HG02798 (cell line): ENCODE measurements around the gene SFTPA2.
"Not testable (repeated sequence)": the region's sequence is repeated elsewhere in the genome, so short reads cannot be mapped to it uniquely, and the experiment has no call there.

ENCODE experiments used
- ATAC-seq: cut with Tn5 transposase; IDR thresholded peaks from one replicate; pipeline ENCODE4 v1.9.1; 2021; ENCODE audit warnings: mild to moderate bottlenecking; ENCODE audit not compliant: unreplicated experiment, poor library complexity

Gene SFTPA2

DNA sequence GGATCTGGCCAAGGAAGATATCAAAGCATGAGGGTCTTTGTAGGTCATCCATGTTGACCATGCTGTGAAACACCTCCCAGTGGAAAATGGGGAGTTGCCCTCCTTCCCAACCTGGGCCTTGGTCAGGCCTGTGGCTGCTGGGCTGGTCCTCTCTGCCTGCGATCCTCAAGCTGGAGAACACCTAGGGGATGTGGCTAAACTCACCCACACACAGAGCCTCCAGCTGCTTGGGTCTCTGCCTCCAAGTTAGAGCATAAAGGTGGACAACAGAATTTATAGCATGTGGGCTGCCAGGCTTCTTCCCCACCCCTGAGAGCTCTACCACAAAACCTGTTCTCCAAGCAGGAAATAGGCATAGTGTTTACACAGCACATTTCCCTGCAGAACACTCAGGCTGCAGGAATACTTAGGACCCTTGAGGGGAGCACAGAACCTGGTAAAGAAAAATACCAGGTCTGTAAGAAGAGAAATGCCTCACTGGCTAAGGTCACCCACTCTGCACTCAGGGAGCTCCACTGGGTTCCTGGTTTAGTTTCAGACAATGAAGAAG lies at the start of gene SFTPA2:
Gene SFTPA2 (minus strand): TSS at position 248 of the 550 bp plus-strand sequence. CDS start 924 bp downstream, outside the sequence.
- ATAC-seq: no peak

DNA sequence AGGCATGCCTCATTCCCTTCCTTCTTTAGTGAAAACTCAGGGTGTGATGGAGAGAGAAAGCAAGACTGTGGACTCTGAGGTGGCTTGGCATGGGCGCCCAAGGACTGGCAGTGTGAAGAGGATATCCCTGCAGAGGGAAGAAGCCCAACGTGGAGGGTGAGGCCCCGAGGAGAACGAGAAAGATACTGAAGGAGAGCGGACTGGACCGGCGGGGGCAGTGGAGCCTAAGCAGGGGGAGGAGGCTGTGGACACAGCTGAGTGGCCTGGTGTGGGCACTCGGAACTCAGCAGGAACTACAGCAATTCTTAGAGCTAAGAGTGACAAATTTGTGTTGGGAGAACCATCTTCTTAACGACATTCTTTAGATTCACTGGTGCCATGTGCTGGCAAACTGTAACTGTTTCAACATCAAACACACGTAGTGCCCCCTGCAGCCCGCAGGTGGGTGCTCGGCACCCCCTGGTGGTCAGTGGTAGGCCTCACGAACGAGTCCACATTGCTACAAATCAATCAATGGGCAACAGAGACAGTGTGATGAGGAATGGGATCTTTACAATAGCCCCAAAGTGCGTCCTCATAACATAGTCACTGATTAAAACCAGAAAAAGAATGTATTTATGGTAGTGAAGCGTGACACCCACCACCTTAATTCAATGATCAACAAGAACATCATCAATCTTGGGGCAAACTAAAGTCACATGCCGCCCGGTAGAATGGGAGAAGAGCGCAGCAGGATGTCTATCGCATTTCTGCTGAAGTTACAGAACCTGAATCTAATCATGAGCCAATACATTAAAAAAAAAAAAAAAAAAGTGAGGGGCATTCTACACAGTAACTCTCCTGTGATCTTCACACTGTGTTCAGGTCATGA lies 48.5 kb upstream of the SFTPA2 start:
- ATAC-seq: peak; percentile 35

- no peak for ATAC-seq
These were observed 45.1 kb upstream of the SFTPA2 start for GRCh38 chr10:79605308-79605707.

GRCh38 chr10:79604294-79604693 lies 44.1 kb upstream of the SFTPA2 start:
- ATAC-seq: no peak

DNA sequence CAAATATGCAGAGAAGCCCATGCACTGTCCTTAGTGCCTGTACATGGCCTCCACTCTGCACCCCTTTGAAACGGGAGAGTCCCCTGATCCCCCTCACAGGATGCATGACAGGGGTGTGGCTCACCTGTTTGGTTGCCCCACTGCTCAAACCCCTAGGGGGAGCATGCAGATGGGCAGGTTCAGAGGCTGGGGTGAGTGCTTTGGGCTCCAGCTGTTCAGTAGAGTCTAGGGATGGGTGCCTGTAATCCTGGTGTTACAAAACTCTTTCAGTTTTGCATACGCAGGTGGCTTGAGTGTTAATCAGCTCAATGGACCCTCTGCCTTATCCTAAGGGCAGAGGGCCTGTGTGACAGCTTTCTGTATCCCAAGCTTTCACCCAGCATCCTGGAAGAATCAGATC lies 42.7 kb upstream of the SFTPA2 start:
- no peak for ATAC-seq

- no peak for ATAC-seq
These were observed 41.7 kb upstream of the SFTPA2 start for GRCh38 chr10:79601939-79602338.

DNA sequence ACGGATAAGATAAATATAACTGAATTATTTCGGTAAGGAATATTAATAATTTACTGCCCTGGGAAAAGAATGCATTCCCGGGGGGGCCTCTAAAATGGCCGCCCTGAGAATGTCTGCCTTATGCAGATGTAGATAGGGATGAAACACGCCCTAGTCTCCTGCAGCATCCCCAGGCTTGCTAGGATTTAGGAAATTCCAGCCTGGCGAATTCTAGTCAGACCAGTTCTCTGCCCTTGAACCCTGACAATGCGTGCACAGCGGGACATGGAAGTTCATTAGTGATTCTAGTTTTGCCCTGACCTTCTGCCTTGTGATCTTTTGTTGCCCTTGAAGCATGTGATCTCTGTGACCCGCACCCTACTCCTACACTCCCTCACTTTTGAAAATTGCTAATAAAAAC lies 39.4 kb upstream of the SFTPA2 start:
- not testable (repeated sequence) for ATAC-seq

DNA sequence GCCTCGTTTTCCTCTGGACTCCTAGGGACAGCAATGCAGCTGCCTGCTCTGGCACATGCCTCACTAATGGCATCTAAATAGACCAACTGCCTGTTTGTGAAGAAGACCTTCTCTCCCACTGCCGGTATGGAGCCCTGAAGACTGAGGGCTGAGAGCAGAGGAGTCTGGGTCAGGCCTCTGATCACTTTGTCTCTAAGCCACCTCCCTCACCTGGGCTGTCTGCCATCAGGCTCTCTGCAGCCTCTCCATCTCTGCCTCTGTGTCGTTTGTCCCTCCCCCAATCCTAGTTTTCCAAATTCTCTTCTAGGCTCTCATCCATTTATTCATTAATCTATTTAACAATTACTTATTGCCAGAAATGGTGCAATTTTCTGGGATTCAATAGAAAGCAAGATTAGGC lies 35.3 kb upstream of the SFTPA2 start:
- ATAC-seq: no peak

- not testable (repeated sequence) for ATAC-seq
These were observed 34.4 kb upstream of the SFTPA2 start for GRCh38 chr10:79594565-79594964.

GRCh38 chr10:79593377-79593776 lies 33.2 kb upstream of the SFTPA2 start:
- ATAC-seq: no peak

DNA sequence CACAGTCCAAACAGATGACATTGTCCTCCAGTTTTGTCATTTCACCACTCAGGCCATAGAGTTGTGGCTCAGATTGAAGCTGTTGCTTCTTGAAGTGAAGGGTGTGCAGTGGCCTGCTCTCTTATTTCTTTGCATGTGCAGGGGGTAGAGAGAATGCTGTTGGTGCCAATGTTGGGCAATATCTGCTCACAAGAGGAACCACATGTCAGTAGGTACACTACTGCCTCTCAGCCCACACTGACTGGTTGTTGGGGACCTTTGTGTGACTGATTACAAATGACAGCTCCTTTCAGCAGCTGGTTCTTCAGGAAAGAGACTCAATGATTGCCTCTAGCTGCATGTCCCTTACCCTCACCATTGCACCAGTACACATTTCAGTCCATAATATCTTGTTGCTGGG lies 28.6 kb upstream of the SFTPA2 start:
- ATAC-seq: no peak

DNA sequence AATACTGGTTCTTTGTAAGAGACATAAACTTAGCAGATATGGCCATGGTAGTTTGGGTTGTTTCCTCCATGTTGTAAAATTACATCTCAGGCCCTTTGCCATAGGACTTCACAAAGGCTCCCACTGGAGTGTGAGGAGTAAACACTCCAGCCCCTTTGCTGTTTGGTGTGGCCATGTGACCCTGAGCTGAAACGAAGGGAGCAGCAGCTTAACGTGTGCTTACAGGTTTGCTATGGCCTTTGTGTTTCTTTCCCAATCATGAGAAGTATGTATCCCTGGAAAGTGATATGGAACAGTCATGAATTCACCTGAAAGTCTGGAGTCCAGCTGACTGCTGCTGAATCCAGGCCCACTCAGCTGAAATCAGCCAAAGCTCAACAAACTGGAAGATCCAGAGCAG lies 26.7 kb upstream of the SFTPA2 start:
- ATAC-seq: no peak

GRCh38 chr10:79585870-79586527 lies 25.8 kb upstream of the SFTPA2 start:
- ATAC-seq: no peak

- no peak for ATAC-seq
These were observed 23.3 kb upstream of the SFTPA2 start for GRCh38 chr10:79583488-79584024.

DNA sequence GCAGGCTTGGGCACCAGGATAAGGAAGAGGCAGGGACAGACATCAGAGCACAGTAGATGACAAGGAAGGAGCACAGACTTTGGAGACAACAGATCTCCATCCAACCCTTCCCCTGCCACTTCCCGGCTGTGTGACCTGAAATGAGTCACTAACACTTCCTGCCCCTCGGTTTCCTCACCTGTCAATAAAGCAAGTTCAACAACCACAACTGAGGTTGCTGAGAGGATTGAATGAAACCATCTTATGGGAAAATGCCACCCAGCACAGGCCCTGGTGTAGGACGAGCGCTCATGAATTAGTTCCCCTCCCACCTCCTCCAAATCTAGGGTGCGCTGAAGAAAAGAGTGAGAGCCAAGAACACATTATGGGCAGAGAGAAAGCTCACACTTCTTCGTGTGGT lies 22.7 kb upstream of the SFTPA2 start:
- not testable (repeated sequence) for ATAC-seq

GRCh38 chr10:79582096-79582495 lies 21.9 kb upstream of the SFTPA2 start:
- ATAC-seq: no peak

GRCh38 chr10:79581044-79581443 lies 20.8 kb upstream of the SFTPA2 start:
- ATAC-seq: no peak

- no peak for ATAC-seq
These were observed 19.2 kb upstream of the SFTPA2 start for GRCh38 chr10:79579361-79579760.

DNA sequence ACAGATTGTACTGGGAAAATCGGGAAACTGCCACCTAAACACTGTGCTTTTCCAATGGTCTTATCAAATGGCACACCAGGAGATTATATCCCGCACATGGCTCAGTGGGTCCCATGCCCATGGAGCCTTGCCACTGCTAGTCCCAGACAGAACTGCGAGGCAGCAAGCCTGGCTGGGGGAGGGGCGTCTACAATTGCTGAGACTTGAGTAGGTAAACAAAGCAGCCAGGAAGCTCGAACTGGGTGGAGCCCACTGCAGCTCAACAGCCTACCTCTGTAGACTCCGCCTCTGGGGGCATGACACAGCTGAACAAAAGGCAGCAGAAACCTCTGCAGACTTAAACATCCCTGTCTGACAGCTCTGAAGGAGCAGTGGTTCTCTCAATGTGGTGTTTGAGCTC lies 10.4 kb upstream of the SFTPA2 start:
- not testable (repeated sequence) for ATAC-seq

- ATAC-seq: no peak
These were observed 3.2 kb upstream of the SFTPA2 start for GRCh38 chr10:79563426-79563825.

DNA sequence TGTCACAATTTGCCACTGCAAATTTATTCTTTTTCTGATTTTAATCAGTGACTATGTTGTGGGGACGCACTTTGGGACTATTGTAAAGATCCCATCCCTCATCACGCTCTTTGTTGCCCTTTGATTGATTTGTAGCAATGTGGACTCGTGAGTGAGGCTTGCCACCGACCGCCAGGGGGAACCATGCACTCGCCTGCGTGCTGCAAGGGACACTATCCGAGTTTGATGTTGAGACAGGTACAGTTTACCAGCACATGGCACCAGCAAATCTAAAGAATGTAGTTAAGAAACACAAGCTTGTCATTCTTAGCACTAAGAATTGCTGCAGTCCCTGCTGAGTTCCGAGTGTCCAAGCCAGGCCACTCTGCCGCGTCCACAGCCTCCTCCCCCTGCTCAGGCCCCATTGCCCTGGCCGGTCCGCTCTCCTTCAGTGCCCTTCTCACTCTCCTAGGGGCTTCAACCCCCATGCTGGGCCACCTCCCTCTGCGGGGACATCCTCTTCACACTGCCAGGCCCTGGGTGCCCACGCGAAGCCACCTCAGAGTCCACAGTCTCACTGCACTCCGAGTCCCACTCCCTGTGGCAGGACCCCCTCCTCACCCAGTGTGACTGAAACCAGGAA lies 2.0 kb upstream of the SFTPA2 start:
- ATAC-seq: peak; percentile 79
